22Rv1 (cell line): ENCODE measurements around the gene AP2A2.

Experiments
- H3K27ac ChIP-seq: fragments of 450-650 bp; 2 replicates; pipeline ENCODE4 v1.5.1; 2017
- ZFX ChIP-seq: fragments of 450-650 bp; IDR thresholded peaks from 2 replicates; pipeline ENCODE4 v1.6.1; 2017; ENCODE audit warnings: antibody characterized with exemption, borderline replicate concordance
- TF ChIP-seq, protein P1 (sequence below): fragments of 450-650 bp; IDR thresholded peaks from 2 replicates; pipeline ENCODE4 v1.5.1; 2017; ENCODE audit warnings: mild to moderate bottlenecking

AP2A2 gene

DNA sequence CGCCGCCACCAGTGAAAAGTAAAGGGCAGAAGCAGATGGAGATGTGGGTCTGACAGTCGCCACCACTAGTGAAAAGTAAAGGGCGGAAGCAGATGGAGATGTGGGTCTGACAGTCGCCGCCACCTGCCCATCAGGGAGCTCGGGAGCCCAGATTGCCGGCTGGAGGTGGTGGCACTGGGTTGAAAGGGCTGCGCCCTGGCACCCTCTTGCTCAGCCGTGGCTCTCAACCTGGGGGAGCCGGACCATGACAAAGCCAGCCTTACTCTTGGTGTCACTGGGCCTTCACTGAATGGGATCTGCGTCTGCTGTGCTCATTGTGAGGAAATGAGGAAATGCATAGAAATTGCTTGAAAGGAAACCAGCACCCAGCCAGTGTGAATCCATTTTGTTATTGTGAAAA lies 36.3 kb downstream of the AP2A2 start:
- H3K27ac ChIP-seq: no peak overlapping the region
- TF ChIP-seq, protein P1, sequence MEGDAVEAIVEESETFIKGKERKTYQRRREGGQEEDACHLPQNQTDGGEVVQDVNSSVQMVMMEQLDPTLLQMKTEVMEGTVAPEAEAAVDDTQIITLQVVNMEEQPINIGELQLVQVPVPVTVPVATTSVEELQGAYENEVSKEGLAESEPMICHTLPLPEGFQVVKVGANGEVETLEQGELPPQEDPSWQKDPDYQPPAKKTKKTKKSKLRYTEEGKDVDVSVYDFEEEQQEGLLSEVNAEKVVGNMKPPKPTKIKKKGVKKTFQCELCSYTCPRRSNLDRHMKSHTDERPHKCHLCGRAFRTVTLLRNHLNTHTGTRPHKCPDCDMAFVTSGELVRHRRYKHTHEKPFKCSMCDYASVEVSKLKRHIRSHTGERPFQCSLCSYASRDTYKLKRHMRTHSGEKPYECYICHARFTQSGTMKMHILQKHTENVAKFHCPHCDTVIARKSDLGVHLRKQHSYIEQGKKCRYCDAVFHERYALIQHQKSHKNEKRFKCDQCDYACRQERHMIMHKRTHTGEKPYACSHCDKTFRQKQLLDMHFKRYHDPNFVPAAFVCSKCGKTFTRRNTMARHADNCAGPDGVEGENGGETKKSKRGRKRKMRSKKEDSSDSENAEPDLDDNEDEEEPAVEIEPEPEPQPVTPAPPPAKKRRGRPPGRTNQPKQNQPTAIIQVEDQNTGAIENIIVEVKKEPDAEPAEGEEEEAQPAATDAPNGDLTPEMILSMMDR: no peak
- TF ChIP-seq ZFX: no peak

DNA sequence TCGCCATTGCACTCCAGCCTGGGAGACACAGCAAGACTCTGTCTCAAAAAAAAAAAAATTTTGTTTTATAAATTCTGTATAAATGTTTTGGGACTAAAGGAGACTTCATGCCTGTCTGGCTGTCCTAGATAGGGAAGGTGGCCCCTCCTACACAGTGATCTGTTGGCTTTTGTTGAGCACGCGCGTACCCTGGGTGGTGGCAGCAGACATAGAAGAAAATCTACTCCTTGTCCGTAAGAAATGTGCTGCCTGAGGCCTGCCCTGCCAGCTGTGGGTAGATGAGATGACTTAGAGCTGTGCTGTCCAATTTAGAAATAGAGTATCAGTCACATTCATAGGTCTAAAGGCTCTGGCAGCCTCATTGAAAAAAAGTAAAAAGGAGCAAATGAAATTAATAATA lies 37.0 kb downstream of the AP2A2 start:
- H3K27ac ChIP-seq: no peak overlapping the region
- TF ChIP-seq, protein P1: no peak
- no peak for TF ChIP-seq ZFX

GRCh38 chr11:963852-964251 lies 38.2 kb downstream of the AP2A2 start:
- no peak for TF ChIP-seq ZFX
- TF ChIP-seq, protein P1: no peak

GRCh38 chr11:965206-965775 lies 39.6 kb downstream of the AP2A2 start:
- no peak for TF ChIP-seq ZFX
- H3K27ac ChIP-seq: no peak overlapping the region

More at GRCh38 chr11:963852-964251, 38.2 kb downstream of the AP2A2 start:
- H3K27ac ChIP-seq: no peak overlapping the region

GRCh38 chr11:967995-968751 lies 42.5 kb downstream of the AP2A2 start:
- H3K27ac ChIP-seq: no peak overlapping the region
- TF ChIP-seq, protein P1: no peak
- TF ChIP-seq ZFX: no peak

GRCh38 chr11:968822-969221 lies 43.2 kb downstream of the AP2A2 start:
- TF ChIP-seq ZFX: no peak
- TF ChIP-seq, protein P1: no peak
- H3K27ac ChIP-seq: no peak overlapping the region

DNA sequence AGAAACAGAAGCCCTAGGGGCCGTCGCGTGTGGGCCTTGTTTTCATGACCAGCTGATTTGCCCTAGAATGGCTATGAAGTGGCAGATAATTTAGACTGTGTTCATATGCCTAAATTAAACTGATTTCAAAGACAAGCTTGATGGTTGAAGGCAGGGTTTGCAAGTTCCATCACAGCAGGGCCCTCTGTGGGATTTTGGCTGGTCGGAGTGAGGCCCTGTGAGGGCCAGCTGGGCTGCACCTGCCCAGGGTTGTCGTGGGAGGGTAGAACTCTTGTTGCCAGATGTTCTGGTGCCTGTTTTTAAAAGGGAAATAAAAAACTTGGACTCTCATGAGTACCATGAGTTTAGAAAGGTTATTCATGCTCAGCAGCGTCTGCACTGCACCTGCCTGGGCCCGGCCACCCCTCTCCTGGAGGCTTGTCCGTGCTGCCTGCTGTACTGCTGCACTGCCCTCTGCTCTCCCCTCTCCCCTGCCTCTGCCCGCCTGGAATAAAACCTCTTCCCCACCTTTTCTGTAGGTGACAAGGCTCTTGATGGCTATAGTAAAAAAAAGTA lies 44.1 kb downstream of the AP2A2 start:
- TF ChIP-seq, protein P1: no peak
- TF ChIP-seq ZFX: no peak
- no peak overlapping the region for H3K27ac ChIP-seq
